ENCODE measurements around the gene SRGAP3.

- TF ChIP-seq BACH1 (IDR thresholded peaks at IDR 0.05; ENCODE audit: borderline replicate concordance) (no peak), SMAD1 (IDR thresholded peaks at IDR 0.05; ENCODE audit: low read depth, partially characterized antibody) (no peak), SIN3A (IDR thresholded peaks at IDR 0.05; ENCODE audit: low read depth, low read length) (no peak), RAD21 (IDR thresholded peaks at IDR 0.05; ENCODE audit: insufficient read depth, low read depth, low read length) (no peak), EP300 (IDR thresholded peaks at IDR 0.05; ENCODE audit: borderline replicate concordance in 1 of 2, control insufficient read depth in 1 of 2, low read depth in 2 of 2, low read length in 2 of 2) (no peak), USF2 (IDR thresholded peaks at IDR 0.05; ENCODE audit: borderline replicate concordance, low read depth, low read length) (no peak), CHD2 (IDR thresholded peaks at IDR 0.05; ENCODE audit: borderline replicate concordance, low read depth, low read length) (no peak), CTCF (IDR thresholded peaks at IDR 0.05 in 2 of 3, conservative IDR thresholded peaks at IDR 0.05 in 1 of 3; ENCODE audit: control insufficient read depth in 2 of 3, extremely low read depth in 1 of 3, insufficient read depth in 1 of 3, low read depth in 3 of 3, low read length in 3 of 3) (no peak), CREM (IDR thresholded peaks at IDR 0.05; ENCODE audit: low read depth) (no peak), SRF (IDR thresholded peaks at IDR 0.05; ENCODE audit: low read depth in 2 of 2, low read length in 2 of 2) (no peak), POLR2A (IDR thresholded peaks at IDR 0.05; ENCODE audit: low read depth, low read length) (no peak), SMC3 (IDR thresholded peaks at IDR 0.05; ENCODE audit: borderline replicate concordance, low read length) (no peak)
Measured at GRCh38 chr3:9222049-9222448, 27.4 kb downstream of the SRGAP3 start.
